ENCODE data around the gene STRN.
"Not testable (repeated sequence)": the region's sequence is repeated elsewhere in the genome, so short reads cannot be mapped to it uniquely, and the experiment has no call there.

STRN gene

GRCh38 chr2:36831185-36831584 is 135.2 kb downstream of the STRN start:
- DNase-seq = no peak

GRCh38 chr2:36824683-36825082 is 141.7 kb downstream of the STRN start:
- not testable (repeated sequence) for DNase-seq

GRCh38 chr2:36824273-36824672 is 142.1 kb downstream of the STRN start:
- no peak for DNase-seq

- no peak for DNase-seq
Measured at GRCh38 chr2:36823862-36824261, 142.5 kb downstream of the STRN start.

- no peak for DNase-seq
Measured at GRCh38 chr2:36820942-36821605, 145.3 kb downstream of the STRN start.

GRCh38 chr2:36819095-36819711 is 147.1 kb downstream of the STRN start:
- no peak for DNase-seq

GRCh38 chr2:36818542-36818941 is 147.8 kb downstream of the STRN start:
- DNase-seq = no peak

- no peak for DNase-seq
Measured at GRCh38 chr2:36812196-36812595, 154.1 kb downstream of the STRN start.

- DNase-seq = no peak
Measured at GRCh38 chr2:36811071-36811470, 155.3 kb downstream of the STRN start.

GRCh38 chr2:36809069-36809445 is 157.3 kb downstream of the STRN start:
- no peak for DNase-seq

GRCh38 chr2:36808386-36809068 is 157.8 kb downstream of the STRN start:
- DNase-seq = no peak

GRCh38 chr2:36807223-36807886 is 159.0 kb downstream of the STRN start:
- no peak for DNase-seq

GRCh38 chr2:36805635-36806224 is 160.6 kb downstream of the STRN start:
- no peak for DNase-seq

GRCh38 chr2:36802952-36803351 is 163.4 kb downstream of the STRN start:
- no peak for DNase-seq

- no peak for DNase-seq
Measured at GRCh38 chr2:36801088-36801487, 165.2 kb downstream of the STRN start.

GRCh38 chr2:36800381-36800780 is 166.0 kb downstream of the STRN start:
- DNase-seq = no peak

- no peak for DNase-seq
Measured at GRCh38 chr2:36798724-36799123, 167.6 kb downstream of the STRN start.

- DNase-seq = no peak
Measured at GRCh38 chr2:36797324-36798070, 168.8 kb downstream of the STRN start.
